ENCODE results near the gene GARNL3. TPM values are rescaled to one million over a fixed set of nuclear protein-coding genes. Genes with fewer than 3 reads are reported as not detected.

GARNL3 gene
- total and polyA plus RNA-seq, 2 experiments from 2014 or later: 9.5 to 10.5 TPM

- Histone ChIP-seq H3K4me1 (ENCODE audit: insufficient read depth) (peaks cover 30% of the 10 kb centered on the region), H3K4me2 (peak overlapping the region; percentile 27), H4K20me1 (ENCODE audit: insufficient read depth, poor library complexity, severe bottlenecking) (no peaks in the 10 kb centered on the region), H3K79me2 (no peaks in the 10 kb centered on the region), H3K4me3 (no peak overlapping the region), H2AFZ (no peak overlapping the region), H3K27ac (peak overlapping the region; percentile 22), H3K9me2 (replicated peaks; ENCODE audit: insufficient read depth) (no peaks in the 10 kb centered on the region), H3K27me3 (no peaks in the 10 kb centered on the region), H3K9me3 (ENCODE audit: low read depth) (no peaks in the 10 kb centered on the region), H3K36me3 (replicated peaks; ENCODE audit: insufficient read depth, low read depth) (no peaks in the 10 kb centered on the region)
- 40% methylated on average over 5 of the region's 5 CpGs for WGBS (ENCODE audit: low lambda C conversion rate, missing lambda C conversion rate)
- TF ChIP-seq, protein P1, sequence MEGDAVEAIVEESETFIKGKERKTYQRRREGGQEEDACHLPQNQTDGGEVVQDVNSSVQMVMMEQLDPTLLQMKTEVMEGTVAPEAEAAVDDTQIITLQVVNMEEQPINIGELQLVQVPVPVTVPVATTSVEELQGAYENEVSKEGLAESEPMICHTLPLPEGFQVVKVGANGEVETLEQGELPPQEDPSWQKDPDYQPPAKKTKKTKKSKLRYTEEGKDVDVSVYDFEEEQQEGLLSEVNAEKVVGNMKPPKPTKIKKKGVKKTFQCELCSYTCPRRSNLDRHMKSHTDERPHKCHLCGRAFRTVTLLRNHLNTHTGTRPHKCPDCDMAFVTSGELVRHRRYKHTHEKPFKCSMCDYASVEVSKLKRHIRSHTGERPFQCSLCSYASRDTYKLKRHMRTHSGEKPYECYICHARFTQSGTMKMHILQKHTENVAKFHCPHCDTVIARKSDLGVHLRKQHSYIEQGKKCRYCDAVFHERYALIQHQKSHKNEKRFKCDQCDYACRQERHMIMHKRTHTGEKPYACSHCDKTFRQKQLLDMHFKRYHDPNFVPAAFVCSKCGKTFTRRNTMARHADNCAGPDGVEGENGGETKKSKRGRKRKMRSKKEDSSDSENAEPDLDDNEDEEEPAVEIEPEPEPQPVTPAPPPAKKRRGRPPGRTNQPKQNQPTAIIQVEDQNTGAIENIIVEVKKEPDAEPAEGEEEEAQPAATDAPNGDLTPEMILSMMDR (IDR thresholded peaks at IDR 0.05; ENCODE audit: poor library complexity): no peak
- TF ChIP-seq EZH2 (IDR thresholded peaks at IDR 0.05; ENCODE audit: borderline replicate concordance) (no peak), EZH2phosphoT487 (IDR thresholded peaks at IDR 0.05; ENCODE audit: low read depth, severe bottlenecking, unreplicated experiment) (no peak)
- DNase-seq (ENCODE audit: low spot score): no peak
Measured at GRCh38 chr9:127333221-127334064, 68.9 kb downstream of the GARNL3 start.

GRCh38 chr9:127334725-127335124 lies 70.2 kb downstream of the GARNL3 start:
- 90% methylated on average over 2 of the region's 2 CpGs for WGBS (ENCODE audit: low lambda C conversion rate, missing lambda C conversion rate)
- Histone ChIP-seq H3K4me3 (no peak overlapping the region), H2AFZ (no peak overlapping the region), H3K9me3 (ENCODE audit: low read depth) (no peaks in the 10 kb centered on the region), H3K79me2 (no peaks in the 10 kb centered on the region), H3K4me1 (ENCODE audit: insufficient read depth) (peaks cover 30% of the 10 kb centered on the region), H3K9me2 (replicated peaks; ENCODE audit: insufficient read depth) (no peaks in the 10 kb centered on the region), H3K27ac (no peak overlapping the region), H3K4me2 (no peak overlapping the region), H3K27me3 (no peaks in the 10 kb centered on the region), H4K20me1 (ENCODE audit: insufficient read depth, poor library complexity, severe bottlenecking) (no peaks in the 10 kb centered on the region), H3K36me3 (replicated peaks; ENCODE audit: insufficient read depth, low read depth) (no peaks in the 10 kb centered on the region)
- DNase-seq (ENCODE audit: low spot score): no peak
- TF ChIP-seq EZH2 (IDR thresholded peaks at IDR 0.05; ENCODE audit: borderline replicate concordance) (no peak), EZH2phosphoT487 (IDR thresholded peaks at IDR 0.05; ENCODE audit: low read depth, severe bottlenecking, unreplicated experiment) (no peak)
- TF ChIP-seq, protein P1 (IDR thresholded peaks at IDR 0.05; ENCODE audit: poor library complexity): no peak

GRCh38 chr9:127336086-127336485 lies 71.5 kb downstream of the GARNL3 start:
- TF ChIP-seq EZH2 (IDR thresholded peaks at IDR 0.05; ENCODE audit: borderline replicate concordance) (no peak), EZH2phosphoT487 (IDR thresholded peaks at IDR 0.05; ENCODE audit: low read depth, severe bottlenecking, unreplicated experiment) (no peak)
- TF ChIP-seq, protein P1 (IDR thresholded peaks at IDR 0.05; ENCODE audit: poor library complexity): no peak
- peak overlapping the region; percentile 35 for H3K4me2 ChIP-seq
- DNase-seq (ENCODE audit: low spot score): no peak
- H3K4me3 ChIP-seq: no peak overlapping the region
- WGBS (ENCODE audit: low lambda C conversion rate, missing lambda C conversion rate): 96% methylated on average over 5 of the region's 5 CpGs
- no peaks in the 10 kb centered on the region for H4K20me1 ChIP-seq (ENCODE audit: insufficient read depth, poor library complexity, severe bottlenecking)
- no peaks in the 10 kb centered on the region for H3K36me3 ChIP-seq (replicated peaks; ENCODE audit: insufficient read depth, low read depth)
- no peak overlapping the region for H2AFZ ChIP-seq
- H3K4me1 ChIP-seq (ENCODE audit: insufficient read depth): peaks cover 30% of the 10 kb centered on the region
- no peaks in the 10 kb centered on the region for H3K79me2 ChIP-seq
- H3K9me2 ChIP-seq (replicated peaks; ENCODE audit: insufficient read depth): no peaks in the 10 kb centered on the region
- no peaks in the 10 kb centered on the region for H3K9me3 ChIP-seq (ENCODE audit: low read depth)
- peak overlapping the region; percentile 83 for H3K27ac ChIP-seq
- H3K27me3 ChIP-seq: no peaks in the 10 kb centered on the region

Measured in hepatocyte (in vitro differentiated cells).